RWPE1 (cell line): ENCODE results near the gene NCKAP5.

Experiments used
- CTCF ChIA-PET: fragments of 350-600 bp; sonication (Branson Sonifier 250); formaldehyde crosslinking; extraction: SDS; loops from one replicate; lab custom pipeline; 2021; lab: Yijun Ruan, JAX
- POLR2A ChIA-PET: fragments of 400-600 bp; formaldehyde crosslinking; extraction: SDS; loops from one replicate; lab custom pipeline; 2020; ENCODE audit warnings: antibody characterized with exemption; ENCODE audit not compliant: low non-redundant PET; lab: Yijun Ruan, JAX
- DNase-seq: peaks from one replicate; pipeline ENCODE4 v3.0.0; 2012; ENCODE audit warnings: low spot score
- H3K27ac ChIP-seq: fragments of 450-650 bp; 2 replicates; pipeline ENCODE4 v1.5.1; 2017
- CTCF ChIP-seq: fragments of 450-650 bp; conservative IDR thresholded peaks from 2 replicates; pipeline ENCODE4 v1.5.1; 2017; ENCODE audit warnings: low read depth, mild to moderate bottlenecking

NCKAP5 gene

GRCh38 chr2:133418021-133418420, 150.2 kb downstream of the NCKAP5 start:
- DNase-seq = no peak
- TF ChIP-seq CTCF = no peak
- H3K27ac ChIP-seq = no peak overlapping the region
- POLR2A ChIA-PET = no interaction called here
- CTCF ChIA-PET = interaction anchor here (0.6 kb wide), 1 partner anchor 28 kb away, joined by 3 read pairs; no protein-coding TSS in a partner anchor

GRCh38 chr2:133417415-133417814, 150.8 kb downstream of the NCKAP5 start:
- DNase-seq = no peak
- no peak overlapping the region for H3K27ac ChIP-seq
- TF ChIP-seq CTCF = no peak
- ChIA-PET CTCF (interaction anchor here (0.6 kb wide), 1 partner anchor 27 kb away, joined by 3 read pairs; no protein-coding TSS in a partner anchor), POLR2A (no interaction called here)

- no peak overlapping the region for H3K27ac ChIP-seq
- no peak for TF ChIP-seq CTCF
- ChIA-PET POLR2A (no interaction called here), CTCF (interaction anchor here (0.6 kb wide), 1 partner anchor 29 kb away, joined by 5 read pairs; no protein-coding TSS in a partner anchor)
- DNase-seq = no peak
Measured at GRCh38 chr2:133416736-133417135, 151.5 kb downstream of the NCKAP5 start.

GRCh38 chr2:133416146-133416545, 152.1 kb downstream of the NCKAP5 start:
- POLR2A ChIA-PET = no interaction called here
- H3K27ac ChIP-seq = no peak overlapping the region
- no peak for TF ChIP-seq CTCF
- no peak for DNase-seq
- CTCF ChIA-PET = interaction anchor here (0.6 kb wide), 1 partner anchor 29 kb away, joined by 5 read pairs; no protein-coding TSS in a partner anchor

GRCh38 chr2:133415210-133415876, 152.9 kb downstream of the NCKAP5 start:
- POLR2A ChIA-PET = no interaction called here
- CTCF ChIA-PET = no interaction called here
- DNase-seq = no peak
- no peak for TF ChIP-seq CTCF
- no peak overlapping the region for H3K27ac ChIP-seq

GRCh38 chr2:133414486-133415209, 153.6 kb downstream of the NCKAP5 start:
- CTCF ChIA-PET = interaction anchor here (0.6 kb wide), 1 partner anchor 12 kb away, joined by 3 read pairs; no protein-coding TSS in a partner anchor
- no peak for DNase-seq
- TF ChIP-seq CTCF = no peak
- no peak overlapping the region for H3K27ac ChIP-seq
- POLR2A ChIA-PET = no interaction called here
